Adipocyte (in vitro differentiated cells): ENCODE data around the gene KIF6.

Experiments
- DNase-seq: peaks from one replicate; pipeline ENCODE4 v3.0.0-alpha.2; 2015; ENCODE audit warnings: low read depth
- H3K27me3 ChIP-seq: replicated peaks from 2 replicates; pipeline ENCODE4 v1.7.0; 2013; ENCODE audit warnings: mild to moderate bottlenecking, low read length, moderate library complexity; ENCODE audit not compliant: control insufficient read depth, insufficient read depth
- H3K36me3 ChIP-seq: 2 replicates; pipeline ENCODE4 v1.7.0; 2013; ENCODE audit warnings: low read length, mild to moderate bottlenecking, moderate library complexity; ENCODE audit not compliant: control insufficient read depth, insufficient read depth, severe bottlenecking
- H3K4me1 ChIP-seq: 2 replicates; pipeline ENCODE4 v1.7.0; 2013; ENCODE audit warnings: mild to moderate bottlenecking, low read length, moderate library complexity; ENCODE audit not compliant: control insufficient read depth, insufficient read depth
- H3K4me3 ChIP-seq: 2 replicates; pipeline ENCODE4 v1.7.0; 2013; ENCODE audit warnings: mild to moderate bottlenecking, low read length, moderate library complexity
- H3K9ac ChIP-seq: 2 replicates; pipeline ENCODE4 v1.7.0; 2013; ENCODE audit warnings: mild to moderate bottlenecking, low read length, moderate library complexity
- H3K9me3 ChIP-seq: 2 replicates; pipeline ENCODE4 v1.7.0; 2013; ENCODE audit warnings: mild to moderate bottlenecking, low read length, moderate library complexity; ENCODE audit not compliant: control insufficient read depth

The KIF6 gene

GRCh38 chr6:39464067-39464466 lies 261.1 kb downstream of the KIF6 start:
- H3K4me3 ChIP-seq: no peak overlapping the region
- H3K9ac ChIP-seq: no peak overlapping the region
- H3K4me1 ChIP-seq: peaks cover 7% of the 10 kb centered on the region
- H3K27me3 ChIP-seq: no peaks in the 10 kb centered on the region
- no peak for DNase-seq
- H3K9me3 ChIP-seq: peaks cover 16% of the 10 kb centered on the region
- no peaks in the 10 kb centered on the region for H3K36me3 ChIP-seq

GRCh38 chr6:39453956-39454524 lies 271.2 kb downstream of the KIF6 start:
- H3K9me3 ChIP-seq: peaks cover 7% of the 10 kb centered on the region
- DNase-seq: no peak
- no peaks in the 10 kb centered on the region for H3K36me3 ChIP-seq

GRCh38 chr6:39453241-39453640 lies 272.0 kb downstream of the KIF6 start:
- Histone ChIP-seq H3K9me3 (peaks cover 7% of the 10 kb centered on the region), H3K4me1 (peaks cover 22% of the 10 kb centered on the region)
- DNase-seq: no peak

More at GRCh38 chr6:39453956-39454524, 271.2 kb downstream of the KIF6 start:
- Histone ChIP-seq H3K27me3 (no peaks in the 10 kb centered on the region), H3K9ac (no peak overlapping the region), H3K4me3 (peak overlapping the region; percentile 7), H3K4me1 (peaks cover 22% of the 10 kb centered on the region)

GRCh38 chr6:39452306-39453145 lies 272.7 kb downstream of the KIF6 start:
- Histone ChIP-seq H3K36me3 (no peaks in the 10 kb centered on the region), H3K4me1 (peaks cover 22% of the 10 kb centered on the region), H3K4me3 (no peak overlapping the region), H3K9me3 (peaks cover 7% of the 10 kb centered on the region), H3K27me3 (no peaks in the 10 kb centered on the region), H3K9ac (no peak overlapping the region)
- DNase-seq: peak; percentile 22

More at GRCh38 chr6:39453241-39453640, 272.0 kb downstream of the KIF6 start:
- Histone ChIP-seq H3K9ac (no peak overlapping the region), H3K36me3 (no peaks in the 10 kb centered on the region), H3K4me3 (no peak overlapping the region), H3K27me3 (no peaks in the 10 kb centered on the region)

GRCh38 chr6:39451831-39452230 lies 273.4 kb downstream of the KIF6 start:
- Histone ChIP-seq H3K4me3 (no peak overlapping the region), H3K9me3 (peaks cover 7% of the 10 kb centered on the region), H3K36me3 (no peaks in the 10 kb centered on the region), H3K27me3 (no peaks in the 10 kb centered on the region), H3K4me1 (peaks cover 22% of the 10 kb centered on the region), H3K9ac (no peak overlapping the region)
- DNase-seq: no peak

GRCh38 chr6:39449022-39449421 lies 276.2 kb downstream of the KIF6 start:
- DNase-seq: no peak
- no peaks in the 10 kb centered on the region for H3K36me3 ChIP-seq
- peaks cover 3% of the 10 kb centered on the region for H3K9me3 ChIP-seq
- peaks cover 22% of the 10 kb centered on the region for H3K4me1 ChIP-seq
- H3K9ac ChIP-seq: no peak overlapping the region
- H3K4me3 ChIP-seq: no peak overlapping the region
- no peaks in the 10 kb centered on the region for H3K27me3 ChIP-seq

- no peak for DNase-seq
- Histone ChIP-seq H3K4me1 (peaks cover 2% of the 10 kb centered on the region), H3K27me3 (no peaks in the 10 kb centered on the region), H3K4me3 (no peak overlapping the region), H3K9ac (no peak overlapping the region), H3K9me3 (no peaks in the 10 kb centered on the region), H3K36me3 (no peaks in the 10 kb centered on the region)
These were observed 278.3 kb downstream of the KIF6 start for GRCh38 chr6:39446909-39447308.

GRCh38 chr6:39445667-39446066 lies 279.5 kb downstream of the KIF6 start:
- no peak overlapping the region for H3K9ac ChIP-seq
- H3K27me3 ChIP-seq: no peaks in the 10 kb centered on the region
- H3K9me3 ChIP-seq: no peaks in the 10 kb centered on the region
- DNase-seq: no peak
- no peaks in the 10 kb centered on the region for H3K4me1 ChIP-seq
- H3K36me3 ChIP-seq: no peaks in the 10 kb centered on the region
- no peak overlapping the region for H3K4me3 ChIP-seq

GRCh38 chr6:39444479-39445019 lies 280.7 kb downstream of the KIF6 start:
- no peaks in the 10 kb centered on the region for H3K36me3 ChIP-seq
- H3K9me3 ChIP-seq: no peaks in the 10 kb centered on the region
- no peak for DNase-seq
- H3K9ac ChIP-seq: no peak overlapping the region
- H3K4me3 ChIP-seq: no peak overlapping the region
- no peaks in the 10 kb centered on the region for H3K4me1 ChIP-seq
- no peaks in the 10 kb centered on the region for H3K27me3 ChIP-seq

GRCh38 chr6:39441986-39442385 lies 283.2 kb downstream of the KIF6 start:
- no peak overlapping the region for H3K4me3 ChIP-seq

GRCh38 chr6:39441301-39441700 lies 283.9 kb downstream of the KIF6 start:
- Histone ChIP-seq H3K27me3 (no peaks in the 10 kb centered on the region), H3K4me3 (no peak overlapping the region), H3K9me3 (peaks cover 6% of the 10 kb centered on the region), H3K9ac (no peak overlapping the region), H3K36me3 (no peaks in the 10 kb centered on the region), H3K4me1 (no peaks in the 10 kb centered on the region)
- no peak for DNase-seq

More at GRCh38 chr6:39441986-39442385, 283.2 kb downstream of the KIF6 start:
- Histone ChIP-seq H3K9me3 (no peaks in the 10 kb centered on the region), H3K36me3 (no peaks in the 10 kb centered on the region), H3K9ac (no peak overlapping the region), H3K27me3 (no peaks in the 10 kb centered on the region), H3K4me1 (no peaks in the 10 kb centered on the region)
- DNase-seq: no peak
